IPS-20b (cell line): ENCODE results near the gene FGF2.

Experiments used
- H3K27ac ChIP-seq: one replicate; pipeline ENCODE4 v1.5.1; 2013; ENCODE audit warnings: low read length
- H3K27me3 ChIP-seq: 2 replicates; pipeline ENCODE4 v1.6.1; 2013; ENCODE audit warnings: mild to moderate bottlenecking, low read length, inconsistent platforms; ENCODE audit not compliant: insufficient read depth
- H3K36me3 ChIP-seq: 2 replicates; pipeline ENCODE4 v1.6.1; 2013; ENCODE audit warnings: low read depth, mild to moderate bottlenecking, inconsistent platforms, low read length, moderate library complexity; ENCODE audit not compliant: insufficient read depth
- H3K4me1 ChIP-seq: 2 replicates; pipeline ENCODE4 v1.6.1; 2013; ENCODE audit warnings: mild to moderate bottlenecking, control low read depth, inconsistent platforms, low read length, moderate library complexity; ENCODE audit not compliant: insufficient read depth
- H3K4me3 ChIP-seq: 2 replicates; pipeline ENCODE4 v1.5.1; 2013; ENCODE audit warnings: mild to moderate bottlenecking, low read length, inconsistent platforms
- H3K9ac ChIP-seq: 2 replicates; pipeline ENCODE4 v1.6.1; 2013; ENCODE audit warnings: low read depth, mild to moderate bottlenecking, inconsistent platforms, low read length, moderate library complexity
- H3K9me3 ChIP-seq: 2 replicates; pipeline ENCODE4 v1.6.1; 2013; ENCODE audit warnings: mild to moderate bottlenecking, low read depth, low read length, inconsistent platforms; ENCODE audit not compliant: insufficient read depth

The FGF2 gene

DNA sequence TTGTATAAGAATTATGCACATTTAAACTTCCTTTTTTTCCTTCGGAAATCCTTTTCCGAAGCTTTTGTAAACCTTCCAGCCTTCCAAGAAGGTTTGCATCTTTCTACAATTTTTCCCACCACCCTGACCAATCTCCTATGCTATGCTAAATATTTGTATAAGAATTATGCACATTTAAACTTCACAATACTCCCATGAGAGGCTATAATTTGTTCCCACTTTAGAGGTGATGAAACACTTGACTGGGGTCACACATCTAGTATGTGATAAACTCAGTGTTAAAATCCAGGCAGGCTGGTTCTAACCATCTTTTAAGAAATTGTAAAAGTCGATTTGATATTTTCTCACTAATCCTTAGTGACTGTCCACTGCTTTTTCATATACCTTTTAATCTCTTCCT, 73.7 kb downstream of the FGF2 start:
- H3K9me3 ChIP-seq, result no peaks in the 10 kb centered on the region; the same call in 1 of the 2 replicates
- no peak overlapping the region for H3K27ac ChIP-seq
- H3K4me3 ChIP-seq, result no peak overlapping the region
- H3K4me1 ChIP-seq, result peaks cover 3% of the 10 kb centered on the region; the same call in 1 of the 2 replicates
- H3K36me3 ChIP-seq, result peaks cover 30% of the 10 kb centered on the region
- H3K27me3 ChIP-seq, result no peaks in the 10 kb centered on the region
- no peak overlapping the region for H3K9ac ChIP-seq

GRCh38 chr4:122901247-122902010, 74.8 kb downstream of the FGF2 start:
- Histone ChIP-seq H3K27ac (no peak overlapping the region), H3K36me3 (peaks cover 19% of the 10 kb centered on the region), H3K4me3 (no peak overlapping the region), H3K4me1 (peaks cover 3% of the 10 kb centered on the region; the same call in 1 of the 2 replicates), H3K9ac (no peak overlapping the region), H3K27me3 (no peaks in the 10 kb centered on the region), H3K9me3 (no peaks in the 10 kb centered on the region; the same call in 1 of the 2 replicates)

DNA sequence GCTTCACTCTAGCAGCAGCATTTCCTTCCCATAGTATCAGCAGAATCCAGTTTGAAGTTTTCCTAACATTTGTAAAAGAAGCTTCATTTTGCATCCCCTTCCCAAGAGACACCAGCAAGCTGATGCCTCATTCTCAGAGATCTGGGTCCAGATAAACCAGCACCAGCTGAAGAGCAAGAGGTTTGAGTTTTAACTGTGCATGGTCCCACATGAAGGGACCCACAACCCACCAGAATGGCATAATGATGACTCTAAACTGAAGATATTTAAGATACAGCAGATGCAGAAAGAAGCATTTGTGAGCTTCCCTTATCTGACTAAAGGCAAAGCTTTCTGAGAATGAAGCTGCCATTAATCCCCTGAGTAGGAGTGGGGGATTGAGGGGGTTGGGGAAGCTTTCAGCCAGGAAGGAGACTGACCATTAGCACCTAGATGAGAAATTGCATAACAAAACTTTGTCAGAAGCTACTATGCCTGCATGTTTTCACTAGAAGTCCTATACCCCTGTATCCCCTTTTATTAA, 77.2 kb downstream of the FGF2 start:
- no peak overlapping the region for H3K9ac ChIP-seq
- no peaks in the 10 kb centered on the region for H3K27me3 ChIP-seq
- 0 out of 2 replicates have a peak, but pooled peaks cover 7% of the 10 kb centered on the region for H3K36me3 ChIP-seq
- H3K4me3 ChIP-seq, result no peak overlapping the region
- H3K4me1 ChIP-seq, result peaks cover 3% of the 10 kb centered on the region; the same call in 1 of the 2 replicates
- no peak overlapping the region for H3K27ac ChIP-seq
- no peaks in the 10 kb centered on the region for H3K9me3 ChIP-seq

DNA sequence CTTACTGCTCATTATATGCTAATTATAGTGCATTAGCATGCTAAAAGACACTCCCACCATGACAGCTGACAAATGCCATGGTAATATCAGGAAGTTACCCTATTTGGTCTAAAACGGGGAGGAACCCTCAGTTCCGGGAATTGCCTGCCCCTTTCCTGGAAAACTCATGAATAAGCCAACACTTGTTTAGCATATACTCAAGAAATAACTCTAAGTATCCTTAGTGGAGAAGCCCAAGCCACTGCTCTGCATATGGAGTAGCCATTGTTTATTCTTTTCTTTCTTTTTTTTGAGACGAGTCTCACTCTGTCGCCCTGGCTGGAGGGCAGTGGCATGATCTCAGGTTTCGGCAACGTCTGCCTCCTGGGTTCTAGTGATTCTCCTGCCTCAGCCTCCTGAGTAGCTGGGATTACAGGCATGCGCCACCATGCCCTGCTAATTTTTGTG, 80.3 kb downstream of the FGF2 start:
- Histone ChIP-seq H3K4me1 (peaks cover 3% of the 10 kb centered on the region; the same call in 1 of the 2 replicates), H3K27me3 (no peaks in the 10 kb centered on the region), H3K9me3 (no peaks in the 10 kb centered on the region), H3K36me3 (no peaks in the 10 kb centered on the region), H3K4me3 (no peak overlapping the region), H3K27ac (no peak overlapping the region), H3K9ac (no peak overlapping the region)

GRCh38 chr4:122908223-122908622, 81.6 kb downstream of the FGF2 start:
- H3K4me3 ChIP-seq, result no peak overlapping the region
- H3K9ac ChIP-seq, result no peak overlapping the region
- peaks cover 3% of the 10 kb centered on the region; the same call in 1 of the 2 replicates for H3K4me1 ChIP-seq
- no peaks in the 10 kb centered on the region for H3K27me3 ChIP-seq
- H3K27ac ChIP-seq, result no peak overlapping the region
- H3K36me3 ChIP-seq, result no peaks in the 10 kb centered on the region; the same call in 1 of the 2 replicates
- no peaks in the 10 kb centered on the region for H3K9me3 ChIP-seq

- no peaks in the 10 kb centered on the region for H3K27me3 ChIP-seq
- H3K36me3 ChIP-seq, result no peaks in the 10 kb centered on the region; the same call in 1 of the 2 replicates
- H3K9me3 ChIP-seq, result no peaks in the 10 kb centered on the region
- no peak overlapping the region for H3K27ac ChIP-seq
- H3K9ac ChIP-seq, result no peak overlapping the region
- H3K4me1 ChIP-seq, result no peaks in the 10 kb centered on the region
- H3K4me3 ChIP-seq, result no peak overlapping the region
Observed at GRCh38 chr4:122909683-122910082, 83.1 kb downstream of the FGF2 start.

- Histone ChIP-seq H3K27ac (no peak overlapping the region), H3K4me1 (no peaks in the 10 kb centered on the region)
Observed at GRCh38 chr4:122911588-122911987, 85.0 kb downstream of the FGF2 start.

GRCh38 chr4:122912810-122913575, 86.4 kb downstream of the FGF2 start:
- H3K27me3 ChIP-seq, result no peaks in the 10 kb centered on the region
- H3K4me3 ChIP-seq, result no peak overlapping the region
- no peaks in the 10 kb centered on the region for H3K9me3 ChIP-seq
- H3K27ac ChIP-seq, result no peak overlapping the region
- H3K9ac ChIP-seq, result no peak overlapping the region
- H3K4me1 ChIP-seq, result no peaks in the 10 kb centered on the region
- H3K36me3 ChIP-seq, result no peaks in the 10 kb centered on the region; the same call in 1 of the 2 replicates

More at GRCh38 chr4:122911588-122911987, 85.0 kb downstream of the FGF2 start:
- Histone ChIP-seq H3K27me3 (no peaks in the 10 kb centered on the region), H3K36me3 (no peaks in the 10 kb centered on the region; the same call in 1 of the 2 replicates), H3K4me3 (no peak overlapping the region), H3K9ac (no peak overlapping the region), H3K9me3 (no peaks in the 10 kb centered on the region)

- Histone ChIP-seq H3K9ac (no peak overlapping the region), H3K36me3 (no peaks in the 10 kb centered on the region; the same call in 1 of the 2 replicates), H3K4me3 (no peak overlapping the region), H3K27me3 (no peaks in the 10 kb centered on the region), H3K27ac (no peak overlapping the region), H3K4me1 (no peaks in the 10 kb centered on the region), H3K9me3 (no peaks in the 10 kb centered on the region)
Observed at GRCh38 chr4:122914292-122914904, 87.8 kb downstream of the FGF2 start.

GRCh38 chr4:122914938-122915337, 88.3 kb downstream of the FGF2 start:
- Histone ChIP-seq H3K9me3 (no peaks in the 10 kb centered on the region), H3K4me3 (no peak overlapping the region), H3K9ac (no peak overlapping the region), H3K27me3 (no peaks in the 10 kb centered on the region), H3K4me1 (no peaks in the 10 kb centered on the region), H3K27ac (no peak overlapping the region), H3K36me3 (no peaks in the 10 kb centered on the region; the same call in 1 of the 2 replicates)

DNA sequence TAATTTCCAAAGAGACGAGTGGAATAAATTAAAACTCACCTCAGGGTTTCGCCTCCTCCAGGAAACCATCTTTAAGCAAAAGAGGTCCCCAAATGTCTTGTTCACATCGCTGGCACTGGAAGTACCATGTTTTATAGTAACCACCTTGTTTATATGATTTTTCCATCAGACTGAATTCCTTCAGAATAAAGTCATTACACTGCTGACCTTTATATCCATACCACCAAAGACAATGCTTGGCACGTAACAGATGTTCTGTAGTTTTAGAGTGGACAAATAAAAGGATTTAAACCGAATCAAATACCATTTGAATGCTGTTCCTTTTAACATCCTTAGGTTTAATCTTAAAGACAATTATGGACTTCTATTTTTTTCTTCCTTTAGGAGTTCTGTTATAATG, 91.1 kb downstream of the FGF2 start:
- Histone ChIP-seq H3K9ac (no peak overlapping the region), H3K36me3 (no peaks in the 10 kb centered on the region; the same call in 1 of the 2 replicates), H3K27ac (no peak overlapping the region), H3K4me1 (peaks cover 6% of the 10 kb centered on the region; the same call in 1 of the 2 replicates), H3K9me3 (no peaks in the 10 kb centered on the region), H3K27me3 (no peaks in the 10 kb centered on the region), H3K4me3 (no peak overlapping the region)
